NK-92 treated with Interleukin-12 subunit alpha and Interleukin-12 subunit beta, amount 100 ng/mL, for 24 hours (cell line): ENCODE data around the gene WWC2.
"Not testable (repeated sequence)": the region's sequence is repeated elsewhere in the genome, so short reads cannot be mapped to it uniquely, and the experiment has no call there.

Experiments used
- DNase-seq: peaks from one replicate; lab custom pipeline; 2025; lab: John Stamatoyannopoulos, UW

Gene WWC2

GRCh38 chr4:183142571-183143550 lies 43.8 kb downstream of the WWC2 start:
- no peak for DNase-seq

- no peak for DNase-seq
Observed at GRCh38 chr4:183144787-183145186, 45.7 kb downstream of the WWC2 start.

DNA sequence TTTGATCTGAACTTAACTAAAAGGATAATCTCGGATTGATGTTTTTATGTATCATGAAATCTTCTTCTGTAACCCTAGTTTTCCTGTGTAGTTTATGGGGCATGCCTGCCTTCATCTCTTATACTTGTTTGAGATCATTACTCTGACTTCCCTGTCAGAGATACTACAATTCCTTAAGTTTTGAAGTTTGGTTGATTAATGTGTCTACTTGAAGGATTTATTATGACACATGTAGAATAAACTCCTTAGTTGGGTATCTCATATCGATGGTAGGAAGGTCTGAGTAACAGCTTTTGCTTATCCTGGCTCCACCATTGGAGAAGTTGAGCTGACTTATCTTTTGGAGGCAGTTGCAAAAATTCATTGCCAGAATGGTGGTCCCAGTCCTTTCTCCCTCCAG lies 46.7 kb downstream of the WWC2 start:
- DNase-seq, result no peak

GRCh38 chr4:183146478-183146877 lies 47.4 kb downstream of the WWC2 start:
- DNase-seq, result no peak

GRCh38 chr4:183147196-183147595 lies 48.1 kb downstream of the WWC2 start:
- DNase-seq, result no peak

DNA sequence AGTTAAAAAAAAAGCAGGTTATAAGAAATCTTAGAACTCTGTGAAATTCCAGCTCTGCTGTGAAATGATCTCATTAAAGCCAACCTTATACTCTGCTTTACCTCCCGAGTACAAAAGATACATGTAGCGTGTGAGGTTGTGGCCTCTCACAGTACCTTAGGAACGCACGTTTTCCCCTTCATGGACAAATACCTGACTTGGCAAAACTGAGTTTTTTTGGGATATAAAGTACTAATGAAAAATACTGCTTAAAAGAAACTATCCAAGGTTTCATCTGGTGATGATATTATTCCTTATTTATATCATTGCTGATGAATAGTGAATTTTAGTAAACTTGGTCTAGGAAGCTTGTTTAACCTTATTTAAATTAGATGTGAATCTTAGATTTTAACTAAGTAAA lies 48.9 kb downstream of the WWC2 start:
- no peak for DNase-seq

DNA sequence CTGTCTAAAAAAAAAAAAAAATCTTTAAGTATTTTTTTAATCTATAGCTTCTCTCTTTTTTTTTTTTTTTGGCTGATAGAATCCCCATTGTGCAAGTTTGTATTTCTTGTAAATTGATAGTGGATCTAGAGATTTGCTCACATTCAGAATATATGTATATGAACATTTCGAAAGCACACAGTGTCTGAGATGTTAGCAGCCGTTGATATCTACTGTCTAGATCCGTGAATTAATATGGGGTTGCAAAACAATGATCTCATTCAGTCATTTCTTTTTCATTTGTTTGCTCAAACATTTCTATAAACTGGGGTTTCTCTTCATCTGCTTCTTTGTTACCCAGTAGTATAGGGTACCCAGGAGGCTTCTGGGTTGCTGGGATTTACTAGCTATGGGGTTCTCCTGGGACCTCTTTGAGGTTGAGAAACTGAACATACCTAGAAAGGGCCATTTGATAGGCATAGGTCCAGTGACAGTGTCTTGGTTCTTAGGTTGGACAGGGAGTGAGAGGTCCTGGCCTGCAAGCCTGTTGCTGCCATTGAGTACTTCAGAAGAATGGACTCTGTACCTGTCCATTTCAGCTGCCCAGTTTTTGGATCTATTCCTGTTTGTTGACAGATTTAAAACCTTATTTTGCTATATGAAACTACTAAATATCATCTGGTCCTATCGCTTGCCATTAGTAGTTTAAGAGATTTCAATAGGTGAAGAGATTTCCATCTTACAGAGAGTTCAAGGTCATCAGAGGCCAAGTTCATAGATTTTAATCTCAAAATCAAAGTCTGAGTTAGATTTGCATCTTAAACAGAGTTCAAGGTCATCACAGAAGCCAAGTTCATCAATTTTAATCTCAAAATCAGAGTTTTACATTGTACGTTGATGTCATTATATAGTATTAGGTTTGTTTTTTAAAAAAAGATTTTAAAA lies 50.8 kb downstream of the WWC2 start:
- DNase-seq, result no peak

DNA sequence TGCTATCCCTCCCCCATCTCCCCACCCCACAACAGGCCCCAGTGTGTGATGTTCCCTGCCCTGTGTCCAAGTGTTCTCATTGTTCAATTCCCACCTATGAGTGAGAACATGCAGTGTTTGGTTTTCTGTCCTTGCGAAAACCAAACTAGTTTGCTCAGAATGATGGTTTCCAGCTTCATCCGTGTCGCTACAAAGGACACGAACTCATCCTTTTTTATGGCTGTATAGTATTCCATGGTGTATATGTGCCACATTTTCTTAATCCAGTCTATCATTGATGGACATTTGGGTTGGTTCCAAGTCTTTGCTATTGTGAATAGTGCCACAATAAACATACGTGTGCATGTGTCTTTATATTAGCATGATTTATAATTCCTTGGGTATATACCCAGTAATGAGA lies 51.6 kb downstream of the WWC2 start:
- not testable (repeated sequence) for DNase-seq

- DNase-seq, result not testable (repeated sequence)
Observed at GRCh38 chr4:183152232-183152631, 53.2 kb downstream of the WWC2 start.

GRCh38 chr4:183153190-183153916 lies 54.3 kb downstream of the WWC2 start:
- no peak for DNase-seq

DNA sequence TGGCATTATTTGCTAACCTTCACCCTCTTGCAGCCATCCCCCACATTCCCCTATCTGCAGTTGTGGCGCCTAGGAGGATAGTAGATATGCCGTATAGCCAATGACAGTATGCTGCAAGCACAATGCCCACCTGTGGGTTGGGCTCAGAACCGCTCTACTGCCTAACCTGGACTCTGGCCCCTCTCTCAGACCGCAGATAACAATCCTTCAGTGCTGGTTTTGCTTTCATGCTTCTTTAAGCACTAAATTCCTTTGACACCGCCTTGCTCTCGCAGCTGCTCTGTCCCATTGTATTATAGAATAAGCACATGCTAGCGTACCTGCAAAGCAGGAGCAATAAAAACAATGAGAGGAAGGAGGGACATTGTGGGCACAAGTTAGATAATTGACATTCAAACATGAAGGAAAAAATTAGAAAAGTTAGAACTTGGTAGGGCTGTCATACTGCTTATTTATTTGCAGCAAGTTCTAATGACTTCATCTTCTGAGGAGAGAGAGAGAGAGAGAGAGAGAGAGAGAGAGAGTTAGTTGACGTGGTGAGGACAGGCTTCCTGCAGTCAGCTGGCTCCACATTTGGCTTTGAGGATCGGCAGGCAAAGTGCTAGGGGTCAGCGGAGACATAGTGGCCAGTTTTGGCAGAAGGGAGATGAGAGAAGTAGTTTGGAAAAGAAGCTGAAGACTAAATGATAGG lies 55.8 kb downstream of the WWC2 start:
- no peak for DNase-seq

GRCh38 chr4:183155450-183156184 lies 56.6 kb downstream of the WWC2 start:
- no peak for DNase-seq

GRCh38 chr4:183157215-183157614 lies 58.2 kb downstream of the WWC2 start:
- no peak for DNase-seq

GRCh38 chr4:183158062-183158461 lies 59.0 kb downstream of the WWC2 start:
- DNase-seq, result no peak

GRCh38 chr4:183161630-183162029 lies 62.6 kb downstream of the WWC2 start:
- no peak for DNase-seq

DNA sequence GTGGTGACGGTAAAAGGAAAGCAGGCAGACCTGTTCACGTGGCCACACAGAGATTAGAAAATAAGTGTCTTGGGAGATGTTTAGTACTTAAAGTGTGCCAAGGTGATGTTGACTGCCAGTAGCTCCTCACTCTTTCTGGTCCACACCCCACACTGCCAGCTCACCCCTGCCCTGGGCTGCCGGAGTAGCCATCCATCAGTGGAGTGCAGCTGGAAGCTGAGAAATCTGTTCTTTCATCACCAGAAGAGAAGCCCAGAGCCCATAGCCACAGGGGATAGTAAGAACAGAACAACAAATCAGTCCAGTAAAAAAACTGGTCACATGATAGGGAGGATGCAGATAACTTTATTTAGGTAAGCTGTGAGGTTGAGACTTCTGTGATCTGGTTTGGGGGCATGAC lies 64.1 kb downstream of the WWC2 start:
- no peak for DNase-seq

DNA sequence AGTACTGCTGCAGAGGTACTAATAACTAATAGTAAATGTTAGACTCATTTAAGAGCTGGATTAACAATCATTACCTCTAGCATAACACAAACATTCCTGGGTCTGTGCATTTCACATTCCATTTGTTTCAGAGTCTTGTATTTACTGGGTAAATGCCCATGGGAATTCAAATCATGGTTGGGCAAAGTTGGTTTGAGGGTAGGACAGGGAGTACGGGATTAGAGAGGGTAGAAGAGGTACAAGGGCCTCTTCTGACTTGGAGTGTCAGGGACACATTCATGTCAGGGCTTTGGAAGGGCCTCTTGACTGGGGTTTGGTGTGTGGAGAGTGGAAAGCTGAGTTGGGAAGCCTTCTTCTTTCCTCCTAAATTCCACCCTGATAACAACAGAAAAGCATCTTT lies 65.9 kb downstream of the WWC2 start:
- DNase-seq, result no peak

DNA sequence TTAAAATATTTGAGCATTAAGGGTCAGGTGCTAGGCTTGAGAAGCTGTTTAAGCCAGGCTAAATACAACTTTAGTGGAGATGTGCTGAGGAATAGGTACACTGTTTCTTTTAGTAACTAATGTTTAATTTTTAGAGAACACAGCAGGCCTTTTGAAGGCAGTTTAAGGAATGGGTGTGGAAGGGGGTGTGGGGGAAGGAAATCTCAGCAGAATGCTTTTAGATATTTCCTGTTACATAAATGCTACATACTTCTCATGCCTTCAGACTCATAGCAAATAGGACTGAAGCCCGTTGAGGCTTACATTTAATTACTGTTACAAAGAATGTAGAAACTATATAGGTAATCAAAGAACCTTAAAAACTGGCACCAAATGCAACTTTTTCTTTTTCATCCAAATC lies 66.3 kb downstream of the WWC2 start:
- DNase-seq, result no peak

- no peak for DNase-seq
Observed at GRCh38 chr4:183170894-183171293, 71.8 kb downstream of the WWC2 start.

DNA sequence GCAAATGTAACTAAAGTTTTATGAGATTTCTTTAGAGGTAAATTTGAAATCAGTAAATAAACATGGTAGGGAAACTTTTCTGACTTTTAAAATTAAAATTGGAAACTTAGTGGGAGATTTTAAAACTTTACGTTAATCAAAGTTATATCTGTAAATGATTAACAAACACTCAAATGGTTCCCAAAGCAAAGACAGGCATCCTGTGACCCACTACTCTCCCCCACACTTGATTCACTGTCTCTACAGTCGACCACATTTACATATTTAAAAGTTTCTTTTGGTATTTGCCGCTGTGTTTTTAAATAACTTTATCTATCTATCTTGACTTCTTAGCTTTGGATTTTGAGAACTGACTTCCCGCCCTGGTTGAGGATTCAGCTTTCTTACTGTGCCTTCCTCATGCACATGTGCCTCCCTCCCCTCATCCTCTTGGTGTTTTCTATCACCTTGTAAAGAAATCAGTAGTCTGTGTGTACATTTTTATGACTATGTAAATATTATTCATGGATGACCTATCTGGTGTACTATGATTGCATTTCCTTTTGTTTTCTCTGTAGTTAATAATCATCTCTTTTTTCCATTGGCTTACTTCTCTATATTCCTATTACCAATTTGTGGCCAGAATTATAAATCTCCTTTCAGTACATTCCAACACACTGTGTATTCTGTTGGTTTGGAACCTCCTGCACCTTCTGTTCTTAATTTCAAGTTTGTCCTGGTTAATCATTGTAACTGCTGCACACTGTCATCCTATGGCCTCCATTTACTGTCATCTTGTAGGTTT lies 72.6 kb downstream of the WWC2 start:
- no peak for DNase-seq
